ENCODE measurements around the gene GRIK4.

GRCh38 chr11:120869516-120870011 lies 358.0 kb downstream of the GRIK4 start:
- TF ChIP-seq CTCF (conservative IDR thresholded peaks at IDR 0.05; ENCODE audit: low read depth, low read length) (no peak), POLR2A (IDR thresholded peaks at IDR 0.05; ENCODE audit: low read depth, low read length) (no peak), CEBPB (IDR thresholded peaks at IDR 0.05; ENCODE audit: low read depth, low read length) (no peak), RFX5 (IDR thresholded peaks at IDR 0.05; ENCODE audit: low read depth, low read length) (no peak), RAD21 (IDR thresholded peaks at IDR 0.05; ENCODE audit: low read length) (no peak), RCOR1 (IDR thresholded peaks at IDR 0.05; ENCODE audit: insufficient replicate concordance, low read length) (no peak), SMC3 (IDR thresholded peaks at IDR 0.05; ENCODE audit: low read depth, low read length) (no peak), FOS (IDR thresholded peaks at IDR 0.05; ENCODE audit: low read depth, low read length) (no peak), NFE2L2 (IDR thresholded peaks at IDR 0.05; ENCODE audit: low read depth, low read length) (no peak), MXI1 (IDR thresholded peaks at IDR 0.05; ENCODE audit: borderline replicate concordance, low read depth, low read length) (no peak)
- TF ChIP-seq, protein P1, sequence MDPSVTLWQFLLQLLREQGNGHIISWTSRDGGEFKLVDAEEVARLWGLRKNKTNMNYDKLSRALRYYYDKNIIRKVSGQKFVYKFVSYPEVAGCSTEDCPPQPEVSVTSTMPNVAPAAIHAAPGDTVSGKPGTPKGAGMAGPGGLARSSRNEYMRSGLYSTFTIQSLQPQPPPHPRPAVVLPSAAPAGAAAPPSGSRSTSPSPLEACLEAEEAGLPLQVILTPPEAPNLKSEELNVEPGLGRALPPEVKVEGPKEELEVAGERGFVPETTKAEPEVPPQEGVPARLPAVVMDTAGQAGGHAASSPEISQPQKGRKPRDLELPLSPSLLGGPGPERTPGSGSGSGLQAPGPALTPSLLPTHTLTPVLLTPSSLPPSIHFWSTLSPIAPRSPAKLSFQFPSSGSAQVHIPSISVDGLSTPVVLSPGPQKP (IDR thresholded peaks at IDR 0.05; ENCODE audit: borderline replicate concordance, low read depth, low read length) = no peak
- TF ChIP-seq, protein P2, sequence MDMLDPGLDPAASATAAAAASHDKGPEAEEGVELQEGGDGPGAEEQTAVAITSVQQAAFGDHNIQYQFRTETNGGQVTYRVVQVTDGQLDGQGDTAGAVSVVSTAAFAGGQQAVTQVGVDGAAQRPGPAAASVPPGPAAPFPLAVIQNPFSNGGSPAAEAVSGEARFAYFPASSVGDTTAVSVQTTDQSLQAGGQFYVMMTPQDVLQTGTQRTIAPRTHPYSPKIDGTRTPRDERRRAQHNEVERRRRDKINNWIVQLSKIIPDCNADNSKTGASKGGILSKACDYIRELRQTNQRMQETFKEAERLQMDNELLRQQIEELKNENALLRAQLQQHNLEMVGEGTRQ (IDR thresholded peaks at IDR 0.05; ENCODE audit: low read depth, low read length) = no peak
